CD4-positive, CD25-positive, alpha-beta regulatory T cell (primary cell): ENCODE measurements around the gene CHID1. TPM values are rescaled to one million over a fixed set of nuclear protein-coding genes. Genes with fewer than 3 reads are reported as not detected.

Experiments used
- ATAC-seq, 2 donors: fragments of 150-1000 bp; cut with Tn5 transposase; one replicate each; pipeline ENCODE4 v1.10.0; 2021; ENCODE audit warnings: low read depth in 2 of 2, moderate number of reproducible peaks in 2 of 2, moderate library complexity in 1 of 2
- DNase-seq, 3 donors: peaks; one replicate each; pipeline versions ENCODE4 v3.0.0 to v3.0.0-alpha.2; 2012 to 2022; ENCODE audit warnings: mixed read lengths in 1 of 3
- H3K27ac ChIP-seq: one replicate; pipeline ENCODE4 v1.7.0; 2013; ENCODE audit warnings: mild to moderate bottlenecking, low read length; ENCODE audit not compliant: insufficient read depth, poor library complexity, severe bottlenecking
- H3K27me3 ChIP-seq: one replicate; pipeline ENCODE4 v1.7.0; 2013; ENCODE audit warnings: low read length; ENCODE audit not compliant: control insufficient read depth, insufficient read depth
- H3K36me3 ChIP-seq: one replicate; pipeline ENCODE4 v1.7.0; 2013; ENCODE audit warnings: mild to moderate bottlenecking, low read length, moderate library complexity; ENCODE audit not compliant: control insufficient read depth, insufficient read depth
- H3K4me1 ChIP-seq: 2 replicates; pipeline ENCODE4 v1.7.0; 2013; ENCODE audit warnings: mild to moderate bottlenecking, low read length; ENCODE audit not compliant: insufficient read depth, control insufficient read depth, poor library complexity, severe bottlenecking
- H3K4me3 ChIP-seq: one replicate; pipeline ENCODE4 v1.7.0; 2013; ENCODE audit warnings: low read depth, mild to moderate bottlenecking, low read length, moderate library complexity
- H3K9me3 ChIP-seq, 2 experiments: 1 replicate in 1 of 2; 2 replicates in 1 of 2; pipeline ENCODE4 v1.7.0; 2013; ENCODE audit warnings: low read length in 2 of 2, mild to moderate bottlenecking in 1 of 2, moderate library complexity in 1 of 2; ENCODE audit not compliant: control insufficient read depth in 2 of 2
- H3K27ac Mint-ChIP-seq, 3 donors: one replicate each; pipeline ENCODE4 v1.8.0; 2020 to 2022; ENCODE audit warnings: mild to moderate bottlenecking in 3 of 3, mixed read lengths in 3 of 3, moderate library complexity in 2 of 3
- H3K27me3 Mint-ChIP-seq: one replicate; pipeline ENCODE4 v1.8.0; 2022; ENCODE audit warnings: mild to moderate bottlenecking, mixed read lengths
- H3K36me3 Mint-ChIP-seq: one replicate; pipeline ENCODE4 v1.8.0; 2020; ENCODE audit warnings: mixed read lengths
- H3K4me1 Mint-ChIP-seq, 4 donors: one replicate each; pipeline ENCODE4 v1.8.0; 2020 to 2022; ENCODE audit warnings: mixed read lengths in 4 of 4, mild to moderate bottlenecking in 1 of 4
- H3K4me3 Mint-ChIP-seq, 4 donors: one replicate each; pipeline ENCODE4 v1.8.0; 2020 to 2022; ENCODE audit warnings: mild to moderate bottlenecking in 4 of 4, mixed read lengths in 4 of 4, moderate library complexity in 3 of 4
- H3K9me3 Mint-ChIP-seq, 7 donors: one replicate each; pipeline ENCODE4 v1.8.0; 2020 to 2022; ENCODE audit warnings: mixed read lengths in 7 of 7, mild to moderate bottlenecking in 3 of 7, moderate library complexity in 2 of 7
- polyA plus RNA-seq, 4 donors: library from polyadenylated mRNA; unstranded; fragments of 300-500 nt; fragmentation: Illumina TruSeq; gene quantifications; one replicate each; pipeline ENCODE4 v1.2.3, GENCODE V29; 2021
- total RNA-seq: library from RNA; stranded (reverse); gene quantifications from one replicate; pipeline ENCODE4 v1.2.3, GENCODE V29; 2022

Gene CHID1
- total and polyA plus RNA-seq, 5 donors from 2014 or later, result 28.7 to 50.6 (median 46.5) TPM

DNA sequence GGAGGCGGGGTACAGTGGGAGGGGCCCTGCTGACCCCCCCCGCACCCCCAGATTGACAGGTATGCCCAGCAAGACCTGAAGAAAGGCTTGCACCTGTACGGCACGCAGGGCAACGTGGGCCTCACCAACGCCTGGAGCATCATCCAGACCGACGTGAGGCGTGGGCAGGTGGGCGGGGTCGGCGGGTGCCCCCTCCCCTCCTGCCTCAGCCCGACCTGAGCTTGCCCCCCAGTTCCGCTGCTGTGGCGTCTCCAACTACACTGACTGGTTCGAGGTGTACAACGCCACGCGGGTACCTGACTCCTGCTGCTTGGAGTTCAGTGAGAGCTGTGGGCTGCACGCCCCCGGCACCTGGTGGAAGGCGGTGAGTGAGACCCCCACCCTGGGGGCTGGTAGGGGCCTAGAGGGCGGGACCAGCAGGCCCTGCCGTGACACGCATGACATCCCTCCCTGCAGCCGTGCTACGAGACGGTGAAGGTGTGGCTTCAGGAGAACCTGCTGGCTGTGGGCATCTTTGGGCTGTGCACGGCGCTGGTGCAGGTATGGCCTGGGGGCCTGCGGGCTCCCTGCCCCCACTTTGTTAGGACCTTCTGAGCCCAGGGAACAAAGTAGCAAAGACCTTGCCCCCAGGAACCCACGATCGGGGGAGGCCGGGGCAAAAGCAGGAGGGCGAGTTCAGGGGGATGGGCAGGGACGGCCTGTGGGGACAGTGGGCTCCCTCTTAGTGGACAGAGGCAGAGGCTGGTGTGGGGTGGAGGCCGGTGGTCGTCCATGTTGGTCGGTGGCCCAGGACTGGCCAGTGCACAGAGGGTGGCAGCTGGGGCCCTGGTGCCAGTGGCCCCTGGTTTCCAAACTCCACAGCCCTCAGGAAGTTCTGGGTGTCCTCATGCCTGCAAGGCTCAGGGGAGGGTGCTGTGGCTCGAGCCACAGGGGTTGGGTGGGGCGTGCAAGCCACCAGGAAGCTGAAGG lies 44.9 kb downstream of the CHID1 start:
- no peak overlapping the region for H3K27ac Mint-ChIP-seq

DNA sequence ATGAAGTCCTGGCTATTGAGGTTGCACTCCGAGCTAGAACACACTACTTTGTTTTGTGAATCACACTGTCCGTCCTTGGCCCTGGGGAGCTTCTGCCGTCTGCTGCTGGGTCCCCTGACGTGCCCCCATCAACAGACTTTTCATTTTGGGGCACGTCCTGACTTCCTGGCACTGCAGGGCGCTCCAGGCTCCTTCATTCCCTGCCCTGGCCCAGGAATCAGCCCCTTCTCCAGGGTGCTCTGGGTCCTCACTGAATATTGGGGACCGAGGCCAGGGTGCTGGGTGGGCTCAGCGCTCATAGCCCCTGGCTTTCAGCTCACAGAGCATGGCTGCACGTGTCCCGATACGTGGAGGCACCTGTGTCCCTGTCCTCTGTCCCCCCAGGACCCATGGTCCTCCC lies 45.7 kb downstream of the CHID1 start:
- Mint-ChIP-seq H3K27ac (no peak overlapping the region), H3K9me3 (no peaks in the 10 kb centered on the region), H3K4me1 (no peaks in the 10 kb centered on the region), H3K36me3 (no peaks in the 10 kb centered on the region), H3K27me3 (no peaks in the 10 kb centered on the region), H3K4me3 (no peak overlapping the region)
- no peaks in the 10 kb centered on the region for H3K4me1 ChIP-seq
- H3K27me3 ChIP-seq, result no peaks in the 10 kb centered on the region
- no peak overlapping the region for H3K4me3 ChIP-seq
- no peak overlapping the region for H3K27ac ChIP-seq
- DNase-seq (no peak), ATAC-seq (no peak)
- no peaks in the 10 kb centered on the region for H3K9me3 ChIP-seq
- no peaks in the 10 kb centered on the region for H3K36me3 ChIP-seq

More for the DNA sequence above, 44.9 kb downstream of the CHID1 start:
- H3K4me3 ChIP-seq, result no peak overlapping the region
- H3K36me3 ChIP-seq, result no peaks in the 10 kb centered on the region
- Mint-ChIP-seq H3K4me3 (no peak overlapping the region), H3K36me3 (no peaks in the 10 kb centered on the region), H3K9me3 (no peaks in the 10 kb centered on the region), H3K27me3 (no peaks in the 10 kb centered on the region), H3K4me1 (no peaks in the 10 kb centered on the region)
- no peaks in the 10 kb centered on the region for H3K4me1 ChIP-seq
- H3K27ac ChIP-seq, result no peak overlapping the region
- no peak for DNase-seq
- no peaks in the 10 kb centered on the region for H3K27me3 ChIP-seq
- ATAC-seq, result no peak
- H3K9me3 ChIP-seq, result no peaks in the 10 kb centered on the region

GRCh38 chr11:863910-864827 lies 46.4 kb downstream of the CHID1 start:
- Mint-ChIP-seq H3K4me3 (no peak overlapping the region), H3K27ac (no peak overlapping the region), H3K4me1 (no peaks in the 10 kb centered on the region), H3K27me3 (no peaks in the 10 kb centered on the region), H3K36me3 (no peaks in the 10 kb centered on the region), H3K9me3 (no peaks in the 10 kb centered on the region)
- Histone ChIP-seq H3K27me3 (no peaks in the 10 kb centered on the region), H3K4me1 (no peaks in the 10 kb centered on the region), H3K36me3 (no peaks in the 10 kb centered on the region), H3K27ac (no peak overlapping the region), H3K9me3 (no peaks in the 10 kb centered on the region), H3K4me3 (no peak overlapping the region)
- ATAC-seq (no peak), DNase-seq (no peak)

GRCh38 chr11:863023-863909 lies 47.3 kb downstream of the CHID1 start:
- H3K9me3 Mint-ChIP-seq, result no peaks in the 10 kb centered on the region
- H3K27ac Mint-ChIP-seq, result peak overlapping the region in 1 of 3 donors; percentile 26
- H3K4me3 ChIP-seq, result no peak overlapping the region
- no peaks in the 10 kb centered on the region for H3K36me3 ChIP-seq
- H3K36me3 Mint-ChIP-seq, result no peaks in the 10 kb centered on the region
- DNase-seq (no peak), ATAC-seq (no peak)
- H3K4me3 Mint-ChIP-seq, result no peak overlapping the region
- no peaks in the 10 kb centered on the region for H3K4me1 Mint-ChIP-seq
- H3K27me3 ChIP-seq, result no peaks in the 10 kb centered on the region
- H3K4me1 ChIP-seq, result no peaks in the 10 kb centered on the region
- H3K9me3 ChIP-seq, result no peaks in the 10 kb centered on the region
- H3K27ac ChIP-seq, result no peak overlapping the region
- no peaks in the 10 kb centered on the region for H3K27me3 Mint-ChIP-seq

DNA sequence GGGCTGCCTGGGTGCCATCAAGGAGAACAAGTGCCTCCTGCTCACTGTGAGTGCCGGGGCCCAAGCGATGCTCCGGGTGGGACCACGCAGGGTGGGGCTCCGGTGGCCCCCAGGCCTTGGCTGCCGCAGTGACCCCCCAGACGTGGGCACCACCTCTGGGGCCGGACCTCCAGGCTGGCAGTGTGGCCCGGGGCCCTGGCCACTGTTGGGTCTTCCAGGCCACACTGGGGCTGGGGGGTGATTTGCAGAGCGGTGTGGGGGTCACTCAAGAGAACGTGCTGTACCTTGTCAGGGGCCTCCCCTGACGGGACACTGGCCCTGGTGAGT lies 48.0 kb downstream of the CHID1 start:
- Mint-ChIP-seq H3K4me3 (no peak overlapping the region), H3K27me3 (peaks cover 3% of the 10 kb centered on the region), H3K4me1 (no peaks in the 10 kb centered on the region), H3K36me3 (no peaks in the 10 kb centered on the region), H3K27ac (no peak overlapping the region), H3K9me3 (no peaks in the 10 kb centered on the region)
- no peaks in the 10 kb centered on the region for H3K9me3 ChIP-seq
- H3K27ac ChIP-seq, result no peak overlapping the region
- DNase-seq (no peak), ATAC-seq (no peak)
- no peaks in the 10 kb centered on the region for H3K36me3 ChIP-seq
- no peaks in the 10 kb centered on the region for H3K4me1 ChIP-seq
- no peaks in the 10 kb centered on the region for H3K27me3 ChIP-seq
- H3K4me3 ChIP-seq, result no peak overlapping the region

- Mint-ChIP-seq H3K27ac (no peak overlapping the region), H3K27me3 (peaks cover 4% of the 10 kb centered on the region), H3K4me1 (no peaks in the 10 kb centered on the region), H3K4me3 (no peak overlapping the region), H3K9me3 (no peaks in the 10 kb centered on the region), H3K36me3 (no peaks in the 10 kb centered on the region)
- Histone ChIP-seq H3K9me3 (no peaks in the 10 kb centered on the region), H3K4me3 (no peak overlapping the region), H3K27me3 (no peaks in the 10 kb centered on the region), H3K36me3 (no peaks in the 10 kb centered on the region), H3K4me1 (no peaks in the 10 kb centered on the region), H3K27ac (no peak overlapping the region)
- DNase-seq (no peak), ATAC-seq (no peak)
These were observed 48.4 kb downstream of the CHID1 start for GRCh38 chr11:862081-862661.

DNA sequence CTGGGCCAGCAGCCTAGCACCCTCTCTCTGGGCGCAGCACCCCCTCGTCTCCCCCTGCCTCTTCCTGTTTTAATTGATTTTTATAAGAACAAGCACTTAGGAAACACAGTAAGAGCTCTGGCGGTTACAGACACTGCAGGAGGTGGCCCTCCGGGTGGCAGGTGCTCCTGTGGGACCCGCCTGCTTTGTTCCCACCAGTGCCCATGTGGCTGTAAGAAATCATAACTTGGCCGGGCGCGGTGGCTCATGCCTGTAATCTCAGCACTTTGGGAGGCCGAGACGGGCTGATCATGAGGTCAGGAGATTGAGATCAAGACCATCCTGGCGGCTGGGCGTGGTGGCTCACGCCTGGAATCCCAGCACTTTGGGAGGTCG lies 49.5 kb downstream of the CHID1 start:
- Histone ChIP-seq H3K36me3 (no peaks in the 10 kb centered on the region), H3K9me3 (no peaks in the 10 kb centered on the region), H3K4me1 (no peaks in the 10 kb centered on the region), H3K27me3 (no peaks in the 10 kb centered on the region), H3K4me3 (no peak overlapping the region), H3K27ac (no peak overlapping the region)
- Mint-ChIP-seq H3K27ac (no peak overlapping the region), H3K9me3 (no peaks in the 10 kb centered on the region), H3K36me3 (no peaks in the 10 kb centered on the region), H3K4me1 (no peaks in the 10 kb centered on the region), H3K4me3 (no peak overlapping the region), H3K27me3 (peaks cover 4% of the 10 kb centered on the region)
- ATAC-seq (no peak), DNase-seq (no peak)
